IMR-90 (cell line): ENCODE results near the gene KIF12.

Experiments used
- CEBPB ChIP-seq: IDR thresholded peaks from 2 replicates; pipeline ENCODE4 v1.6.1; 2012; ENCODE audit warnings: low read depth, low read length, improper control_type of control experiment
- CHD1 ChIP-seq: IDR thresholded peaks from 2 replicates; pipeline ENCODE4 v1.6.1; 2012; ENCODE audit warnings: low read depth, low read length, improper control_type of control experiment
- CTCF ChIP-seq: conservative IDR thresholded peaks from 2 replicates; pipeline ENCODE4 v1.5.1; 2012; ENCODE audit warnings: mild to moderate bottlenecking, low read depth, low read length, improper control_type of control experiment
- MXI1 ChIP-seq: IDR thresholded peaks from 2 replicates; pipeline ENCODE4 v1.6.1; 2012; ENCODE audit warnings: low read depth, mild to moderate bottlenecking, low read length, moderate library complexity, borderline replicate concordance
- POLR2A ChIP-seq: IDR thresholded peaks from 2 replicates; pipeline ENCODE4 v1.6.1; 2012; ENCODE audit warnings: mild to moderate bottlenecking, low read depth, low read length
- RAD21 ChIP-seq: IDR thresholded peaks from 2 replicates; pipeline ENCODE4 v1.6.1; 2012; ENCODE audit warnings: low read length, improper control_type of control experiment
- RCOR1 ChIP-seq: IDR thresholded peaks from 2 replicates; pipeline ENCODE4 v1.6.1; 2012; ENCODE audit warnings: mild to moderate bottlenecking, low read length, improper control_type of control experiment; ENCODE audit not compliant: insufficient replicate concordance
- RFX5 ChIP-seq: IDR thresholded peaks from 2 replicates; pipeline ENCODE4 v1.8.0; 2012; ENCODE audit warnings: low read depth, mild to moderate bottlenecking, low read length, moderate library complexity

- TF ChIP-seq CTCF (no peak), POLR2A (no peak), RFX5 (no peak), RAD21 (no peak), MXI1 (no peak), CEBPB (no peak), RCOR1 (no peak), CHD1 (no peak)
Measured at GRCh38 chr9:114084282-114085073, 14.6 kb downstream of the KIF12 start.
